Measurements from ENCODE around the gene P2RY6.

- TF ChIP-seq, protein P1, sequence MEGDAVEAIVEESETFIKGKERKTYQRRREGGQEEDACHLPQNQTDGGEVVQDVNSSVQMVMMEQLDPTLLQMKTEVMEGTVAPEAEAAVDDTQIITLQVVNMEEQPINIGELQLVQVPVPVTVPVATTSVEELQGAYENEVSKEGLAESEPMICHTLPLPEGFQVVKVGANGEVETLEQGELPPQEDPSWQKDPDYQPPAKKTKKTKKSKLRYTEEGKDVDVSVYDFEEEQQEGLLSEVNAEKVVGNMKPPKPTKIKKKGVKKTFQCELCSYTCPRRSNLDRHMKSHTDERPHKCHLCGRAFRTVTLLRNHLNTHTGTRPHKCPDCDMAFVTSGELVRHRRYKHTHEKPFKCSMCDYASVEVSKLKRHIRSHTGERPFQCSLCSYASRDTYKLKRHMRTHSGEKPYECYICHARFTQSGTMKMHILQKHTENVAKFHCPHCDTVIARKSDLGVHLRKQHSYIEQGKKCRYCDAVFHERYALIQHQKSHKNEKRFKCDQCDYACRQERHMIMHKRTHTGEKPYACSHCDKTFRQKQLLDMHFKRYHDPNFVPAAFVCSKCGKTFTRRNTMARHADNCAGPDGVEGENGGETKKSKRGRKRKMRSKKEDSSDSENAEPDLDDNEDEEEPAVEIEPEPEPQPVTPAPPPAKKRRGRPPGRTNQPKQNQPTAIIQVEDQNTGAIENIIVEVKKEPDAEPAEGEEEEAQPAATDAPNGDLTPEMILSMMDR (IDR thresholded peaks at IDR 0.05; ENCODE audit: borderline replicate concordance, extremely low read depth, low read length, poor library complexity, severe bottlenecking), result no peak
- TF ChIP-seq EZH2 (IDR thresholded peaks at IDR 0.05; ENCODE audit: borderline replicate concordance, low read depth, low read length, severe bottlenecking), result no peak
Observed at GRCh38 chr11:73288192-73288872, 16.2 kb downstream of the P2RY6 start.

Data from DND-41 (cell line).